ENCODE measurements around the gene LNX1. TPM values are rescaled to one million over a fixed set of nuclear protein-coding genes. Genes with fewer than 3 reads are reported as not detected.

The LNX1 gene
- total and polyA plus RNA-seq, 2 of the 8 experiments (the other 6 are each of a cell fraction or from before 2014, with no cell fraction given), result 2.7 to 3.8 TPM

GRCh38 chr4:53432528-53433424 is 158.5 kb downstream of the LNX1 start:
- TF ChIP-seq SIX5 (IDR thresholded peaks at IDR 0.05; ENCODE audit: low read depth, low read length) (no peak), NRF1 (IDR thresholded peaks at IDR 0.05; ENCODE audit: low read depth, low read length) (no peak), RXRA (IDR thresholded peaks at IDR 0.05; ENCODE audit: insufficient read depth, low read depth, low read length) (no peak), YY1 (IDR thresholded peaks at IDR 0.05; ENCODE audit: low read depth, low read length) (no peak), TEAD4 (IDR thresholded peaks at IDR 0.05; ENCODE audit: low read depth, low read length) (no peak)
- TF ChIP-seq, protein P1, sequence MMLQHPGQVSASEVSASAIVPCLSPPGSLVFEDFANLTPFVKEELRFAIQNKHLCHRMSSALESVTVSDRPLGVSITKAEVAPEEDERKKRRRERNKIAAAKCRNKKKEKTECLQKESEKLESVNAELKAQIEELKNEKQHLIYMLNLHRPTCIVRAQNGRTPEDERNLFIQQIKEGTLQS (IDR thresholded peaks at IDR 0.05; ENCODE audit: insufficient read depth, low read depth, low read length), result no peak
- no peak overlapping the region for H2BK15ac ChIP-seq (ENCODE audit: low read length)
- no peaks in the 10 kb centered on the region for H3K27me3 ChIP-seq (replicated peaks in 1 of 4; ENCODE audit: control insufficient read depth in 3 of 4, extremely low read depth in 1 of 4, insufficient read depth in 3 of 4, low read length in 3 of 4)
- H3K14ac ChIP-seq (ENCODE audit: insufficient read length), result no peak overlapping the region
- FAIRE-seq, result no peak
- POLR2A ChIA-PET (ENCODE audit: partially characterized antibody), result interaction anchor here (0.7 to 1.2 kb wide), 2 partner anchors 11 to 27 kb away, joined by 3 to 5 read pairs; no protein-coding TSS in a partner anchor
- H2BK12ac ChIP-seq (ENCODE audit: low read depth, low read length), result no peak overlapping the region
- no peaks in the 10 kb centered on the region for H3K23me2 ChIP-seq (ENCODE audit: low read depth, low read length)
- no peak for DNase-seq (ENCODE audit: low read depth in 1 of 2, low spot score in 2 of 2)
- no peaks in the 10 kb centered on the region for H3K79me2 ChIP-seq (ENCODE audit: control insufficient read depth in 1 of 2, insufficient read depth in 2 of 2, low read length in 2 of 2)
- H3K18ac ChIP-seq (ENCODE audit: extremely low read depth, low read length), result no peak overlapping the region
- no peak overlapping the region for H4K91ac ChIP-seq (replicated peaks; ENCODE audit: insufficient read length, low read length)
- no peaks in the 10 kb centered on the region for H3K9me3 ChIP-seq (ENCODE audit: insufficient read depth in 2 of 2, low read depth in 1 of 2, low read length in 1 of 2)
- H3K79me1 ChIP-seq (ENCODE audit: low read depth, low read length), result no peaks in the 10 kb centered on the region
- no peaks in the 10 kb centered on the region for H3K4me1 ChIP-seq (replicated peaks in 1 of 4; ENCODE audit: control insufficient read depth in 3 of 4, insufficient read depth in 4 of 4, low read length in 3 of 4)
- no peaks in the 10 kb centered on the region for H4K20me1 ChIP-seq (replicated peaks in 1 of 2; ENCODE audit: control insufficient read depth in 1 of 2, insufficient read depth in 2 of 2, low read length in 2 of 2)
- H2BK20ac ChIP-seq (ENCODE audit: low read length), result no peak overlapping the region
- no peak overlapping the region for H4K8ac ChIP-seq (ENCODE audit: extremely low read depth, insufficient read depth, low read length)
- no peak overlapping the region for H3K23ac ChIP-seq (ENCODE audit: insufficient read length)
- no peak overlapping the region for H2BK120ac ChIP-seq (replicated peaks; ENCODE audit: low read depth, low read length)
- no peak overlapping the region for H2AK5ac ChIP-seq (ENCODE audit: low read depth, low read length)
- H3K4me3 ChIP-seq (ENCODE audit: extremely low read depth in 1 of 4, insufficient read depth in 2 of 4, low read depth in 3 of 4, low read length in 4 of 4), result no peak overlapping the region
- no peak overlapping the region for H3K27ac ChIP-seq (ENCODE audit: low read depth, low read length)
- CTCF ChIA-PET (ENCODE audit: partially characterized antibody), result interaction anchor here (0.7 to 1.4 kb wide), 2 partner anchors 408 to 800 kb away, joined by 4 read pairs; no protein-coding TSS in a partner anchor
- H2AFZ ChIP-seq (ENCODE audit: low read length), result no peak overlapping the region
- no peak overlapping the region for H2BK5ac ChIP-seq (ENCODE audit: low read depth, low read length)
- 94% methylated on average over 4 of the region's 4 CpGs; no CpG with 5 or more reads in 1 of the 2 experiments for WGBS, 2 experiments (ENCODE audit: extremely low coverage in 1 of 2, insufficient coverage in 1 of 2, insufficient read length in 1 of 2, insufficient replicate concordance in 2 of 2, low coverage in 1 of 2, low lambda C conversion rate in 2 of 2, missing lambda C conversion rate in 1 of 2)
- peaks cover 0 to 38% (median 13%) of the 10 kb centered on the region in 4 experiments; a peak in 6 of 8 replicates for H3K36me3 ChIP-seq (ENCODE audit: control insufficient read depth in 2 of 4, insufficient read depth in 4 of 4, low read length in 3 of 4)
- no peak overlapping the region for H3K9ac ChIP-seq (replicated peaks in 1 of 4; ENCODE audit: extremely low read depth in 1 of 4, low read depth in 3 of 4, low read length in 3 of 4)
- no peak overlapping the region for H3K56ac ChIP-seq (replicated peaks; ENCODE audit: insufficient read length, low read depth, low read length)
- H3K4me2 ChIP-seq (ENCODE audit: insufficient read depth in 1 of 2, low read depth in 2 of 2, low read length in 2 of 2), result no peak overlapping the region
- no peak overlapping the region for H3K4ac ChIP-seq (replicated peaks; ENCODE audit: insufficient read length, low read depth, low read length)
- no peak overlapping the region for H4K5ac ChIP-seq (ENCODE audit: insufficient read length, low read depth, low read length)

Measured in H1 (cell line).